GM21390 (cell line): ENCODE data around the gene TBC1D22A.

Experiments
- ATAC-seq: cut with Tn5 transposase; IDR thresholded peaks from one replicate; pipeline ENCODE4 v1.9.1; 2021; ENCODE audit not compliant: unreplicated experiment

The TBC1D22A gene

DNA sequence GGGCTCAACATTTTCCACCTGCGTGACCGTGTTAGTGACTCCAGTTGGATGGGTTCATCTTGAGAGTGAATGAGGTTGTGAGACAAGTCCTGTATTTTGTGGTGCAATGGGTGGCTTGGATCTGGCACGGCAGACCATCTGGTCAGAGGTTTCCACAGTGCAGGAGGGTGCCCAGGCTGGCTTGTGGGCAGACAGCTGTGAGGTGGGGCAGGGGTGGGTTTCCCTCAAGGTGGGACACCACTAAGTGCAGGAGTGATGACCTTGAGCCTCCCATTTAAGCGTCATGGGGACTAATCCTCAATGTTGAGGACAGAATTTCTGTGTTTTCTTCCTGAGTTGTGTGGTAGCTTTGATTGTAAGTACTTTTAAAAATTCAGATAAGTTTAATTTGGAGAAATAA, 220.6 kb downstream of the TBC1D22A start:
- no peak for ATAC-seq

DNA sequence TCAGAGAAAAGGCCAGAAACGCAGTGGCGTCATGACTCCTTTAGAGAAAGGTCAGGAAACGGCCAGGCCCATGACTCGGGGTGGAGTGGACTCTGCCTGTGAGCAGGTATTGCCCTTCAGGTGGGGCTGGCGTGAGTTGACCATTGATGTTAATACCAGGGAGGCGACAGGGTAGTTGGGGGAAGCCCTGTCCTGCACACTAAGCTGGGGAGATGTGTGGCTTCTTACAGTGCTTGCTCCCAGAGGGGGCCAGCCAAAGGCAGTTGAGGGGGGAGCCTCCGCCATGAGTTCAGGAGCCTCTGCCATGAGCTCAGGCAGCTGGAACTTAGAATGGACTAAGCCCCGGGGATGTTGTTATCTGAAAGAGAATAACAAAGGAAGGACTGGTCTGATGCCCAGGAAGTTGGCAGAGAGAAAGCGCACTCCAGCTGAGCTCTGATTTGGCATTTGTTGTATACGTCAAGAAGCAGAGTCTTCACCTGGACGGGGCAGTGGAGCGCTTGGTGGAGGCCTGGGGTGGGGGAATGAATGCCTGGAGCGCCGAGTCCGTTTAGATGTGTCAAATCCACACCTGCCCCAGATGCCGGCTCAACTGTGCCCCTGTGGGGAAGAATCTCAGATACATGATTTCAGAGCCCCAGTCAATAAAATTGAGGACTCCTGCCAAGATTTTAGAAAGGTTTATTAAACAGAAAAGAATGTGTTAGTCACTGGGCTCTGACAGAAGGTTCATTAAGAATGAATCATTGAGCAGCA, 222.5 kb downstream of the TBC1D22A start:
- no peak for ATAC-seq

DNA sequence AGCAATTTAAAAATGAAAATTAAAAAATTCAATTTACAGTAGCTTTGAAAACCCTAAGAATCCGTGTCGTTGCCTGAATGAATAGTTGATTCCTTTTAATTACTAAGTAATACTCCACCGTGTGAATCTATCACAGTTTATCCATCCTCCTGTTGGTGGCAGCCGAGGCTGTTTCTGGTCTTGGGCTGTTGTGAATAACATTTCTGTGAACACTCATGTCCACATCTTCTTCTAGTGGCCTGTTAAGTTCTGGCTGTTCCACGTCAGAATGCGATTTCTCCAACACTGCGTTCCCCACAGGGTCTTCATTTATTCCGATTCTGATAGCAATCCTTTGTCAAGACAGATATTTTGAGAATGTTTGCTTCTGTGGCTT, 223.0 kb downstream of the TBC1D22A start:
- ATAC-seq: no peak

DNA sequence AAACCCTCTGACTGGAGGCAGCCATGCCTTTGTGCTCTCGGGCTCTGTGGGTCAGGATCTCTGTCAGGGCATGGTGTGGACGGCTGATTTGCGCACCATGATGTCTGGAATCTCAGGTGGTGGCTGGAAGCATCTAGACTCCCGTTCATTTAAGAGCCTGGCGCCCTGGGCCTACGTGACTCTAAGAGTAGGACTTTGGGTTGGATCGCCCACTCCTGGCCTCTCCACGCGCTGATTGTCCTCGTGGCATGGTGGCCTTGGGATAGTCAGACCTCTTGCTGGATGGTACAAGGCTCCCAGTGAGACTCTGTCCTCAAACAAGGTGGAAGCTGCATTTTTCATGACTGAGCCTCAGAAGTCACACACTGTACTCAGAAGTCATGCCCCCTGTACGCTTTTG, 224.3 kb downstream of the TBC1D22A start:
- ATAC-seq: no peak

DNA sequence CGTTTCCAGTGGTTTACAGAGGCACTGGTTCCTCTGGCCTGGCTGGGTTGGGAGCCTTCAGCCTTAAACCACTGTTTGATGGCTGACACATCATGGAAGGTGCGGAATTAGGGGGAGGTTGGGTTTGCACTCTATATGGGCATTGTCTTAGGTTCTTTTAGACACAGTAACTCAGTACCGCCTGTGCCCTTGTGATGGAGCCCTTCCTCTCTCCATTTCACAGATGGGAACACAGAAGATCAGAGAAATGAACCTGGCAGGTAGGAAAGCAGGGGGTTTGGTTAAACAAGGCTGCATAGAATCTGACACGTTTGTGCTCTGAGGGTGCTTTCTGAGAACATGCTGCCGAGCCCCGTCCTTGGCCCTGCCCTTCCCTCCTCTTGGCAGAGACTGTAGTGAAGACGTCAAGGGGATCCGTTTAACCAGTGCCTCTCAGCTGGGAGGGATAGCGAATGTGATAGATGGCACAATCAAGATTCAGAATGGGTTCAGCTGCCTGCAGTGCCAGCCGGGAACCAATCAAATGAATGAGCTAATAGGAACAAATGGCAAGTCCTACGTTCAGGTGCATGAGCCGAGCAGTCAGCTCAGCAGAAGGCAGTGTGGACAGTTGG, 228.6 kb downstream of the TBC1D22A start:
- ATAC-seq: no peak

DNA sequence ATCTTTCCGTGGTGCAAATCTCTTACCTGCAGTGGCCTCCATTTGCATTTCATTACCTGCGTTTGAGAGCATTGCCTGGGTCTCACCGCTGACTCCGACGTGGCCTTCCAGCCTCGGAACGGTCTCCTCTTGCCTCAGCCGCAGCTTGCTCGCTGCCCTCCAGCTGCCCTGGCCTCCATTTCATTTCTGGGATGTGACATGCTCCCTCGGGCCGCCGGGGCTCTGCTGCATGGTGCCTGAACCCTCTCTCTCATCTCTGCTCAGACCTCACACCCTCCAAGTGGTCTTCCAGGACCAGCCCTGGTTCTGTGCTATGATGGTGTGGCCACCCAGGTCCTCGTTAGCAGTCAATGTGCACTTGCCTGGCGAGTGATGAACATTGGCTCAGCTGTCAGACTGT, 229.2 kb downstream of the TBC1D22A start:
- no peak for ATAC-seq

DNA sequence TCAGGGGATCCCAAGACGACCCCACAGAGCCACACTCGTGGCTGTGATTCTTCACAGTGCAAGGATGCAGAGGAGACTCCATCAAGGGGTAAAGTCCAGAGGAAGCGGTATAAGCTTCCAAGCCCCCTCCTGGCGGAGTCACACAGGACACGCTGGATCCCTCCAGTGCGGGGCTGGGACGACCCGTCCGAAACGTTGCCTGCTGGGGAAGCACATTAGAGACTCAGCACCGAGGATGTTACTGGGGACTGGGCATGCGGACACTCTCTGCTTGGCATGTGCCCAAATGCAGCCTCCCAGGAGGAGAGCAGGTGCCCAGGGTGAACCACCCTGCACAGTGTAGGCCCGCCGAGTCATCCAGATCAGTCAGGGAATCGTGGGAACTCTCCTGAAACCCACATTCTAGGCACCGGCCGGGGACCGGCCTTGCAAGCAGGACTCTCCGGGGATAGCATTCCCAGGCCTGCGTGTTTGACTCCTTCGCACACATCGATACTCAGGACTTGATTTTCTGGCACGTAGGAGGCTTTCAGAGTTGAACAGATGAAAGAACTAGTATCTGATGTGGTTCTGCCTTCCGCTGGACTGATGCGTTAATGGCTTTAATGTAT, 229.8 kb downstream of the TBC1D22A start:
- no peak for ATAC-seq

DNA sequence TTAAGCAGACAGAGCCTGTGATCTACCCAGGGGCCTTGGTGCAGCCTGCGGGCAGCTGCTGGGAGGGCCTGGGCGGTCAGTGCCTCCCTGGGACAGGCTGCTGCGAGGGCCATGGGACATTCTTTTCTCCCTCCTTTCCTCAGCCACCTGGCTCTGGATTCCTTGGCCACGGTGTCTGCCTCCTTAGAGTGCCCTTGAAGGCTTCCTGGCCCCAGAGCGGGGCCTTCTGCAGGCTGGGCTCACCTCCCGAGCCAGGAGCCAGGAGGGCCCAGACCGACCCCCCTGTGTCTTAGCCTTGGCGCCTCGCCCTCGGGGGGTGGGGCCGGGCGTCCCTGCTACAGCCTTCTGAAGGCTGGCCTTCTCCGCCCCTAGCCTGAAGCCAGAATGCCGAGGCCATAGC, 231.2 kb downstream of the TBC1D22A start:
- ATAC-seq: no peak

DNA sequence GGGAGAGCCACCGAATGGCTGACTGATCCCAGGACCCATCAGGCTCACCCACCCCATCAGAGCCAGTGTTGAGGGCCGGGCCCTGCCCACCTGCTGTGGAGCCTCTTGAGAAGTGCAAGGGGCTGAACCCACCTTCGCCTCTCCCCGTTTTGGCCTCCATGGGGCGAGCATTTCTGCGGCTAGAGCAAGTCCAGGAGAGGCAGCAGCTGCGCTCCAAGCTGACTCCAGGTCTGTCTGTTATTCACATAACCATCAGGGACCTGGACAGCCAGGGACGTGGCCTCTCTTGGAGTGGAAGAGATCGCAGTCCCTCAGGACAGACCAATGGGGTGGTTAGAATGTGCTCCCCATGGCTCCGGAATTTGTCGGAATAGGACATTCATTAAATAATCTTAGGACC, 231.8 kb downstream of the TBC1D22A start:
- ATAC-seq: no peak

DNA sequence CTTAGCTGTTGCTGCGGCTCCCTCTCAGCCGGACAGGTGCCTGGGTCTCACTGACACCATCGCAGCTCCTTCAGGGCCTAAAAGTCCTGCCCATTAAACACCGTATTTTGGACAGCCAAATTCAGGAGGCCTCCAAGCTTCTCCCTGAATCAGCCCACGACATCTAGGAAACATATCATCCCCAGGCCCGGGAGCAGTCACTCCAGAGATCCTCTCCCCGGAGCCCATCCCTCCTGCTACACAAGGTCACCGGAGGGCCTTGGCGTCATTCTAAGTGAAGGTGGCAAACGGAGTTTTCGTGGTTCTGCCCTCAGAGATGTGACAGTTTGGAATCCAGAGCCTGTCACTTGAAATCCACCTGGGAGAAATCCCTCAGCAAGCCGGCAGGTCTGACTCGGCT, 232.5 kb downstream of the TBC1D22A start:
- no peak for ATAC-seq

DNA sequence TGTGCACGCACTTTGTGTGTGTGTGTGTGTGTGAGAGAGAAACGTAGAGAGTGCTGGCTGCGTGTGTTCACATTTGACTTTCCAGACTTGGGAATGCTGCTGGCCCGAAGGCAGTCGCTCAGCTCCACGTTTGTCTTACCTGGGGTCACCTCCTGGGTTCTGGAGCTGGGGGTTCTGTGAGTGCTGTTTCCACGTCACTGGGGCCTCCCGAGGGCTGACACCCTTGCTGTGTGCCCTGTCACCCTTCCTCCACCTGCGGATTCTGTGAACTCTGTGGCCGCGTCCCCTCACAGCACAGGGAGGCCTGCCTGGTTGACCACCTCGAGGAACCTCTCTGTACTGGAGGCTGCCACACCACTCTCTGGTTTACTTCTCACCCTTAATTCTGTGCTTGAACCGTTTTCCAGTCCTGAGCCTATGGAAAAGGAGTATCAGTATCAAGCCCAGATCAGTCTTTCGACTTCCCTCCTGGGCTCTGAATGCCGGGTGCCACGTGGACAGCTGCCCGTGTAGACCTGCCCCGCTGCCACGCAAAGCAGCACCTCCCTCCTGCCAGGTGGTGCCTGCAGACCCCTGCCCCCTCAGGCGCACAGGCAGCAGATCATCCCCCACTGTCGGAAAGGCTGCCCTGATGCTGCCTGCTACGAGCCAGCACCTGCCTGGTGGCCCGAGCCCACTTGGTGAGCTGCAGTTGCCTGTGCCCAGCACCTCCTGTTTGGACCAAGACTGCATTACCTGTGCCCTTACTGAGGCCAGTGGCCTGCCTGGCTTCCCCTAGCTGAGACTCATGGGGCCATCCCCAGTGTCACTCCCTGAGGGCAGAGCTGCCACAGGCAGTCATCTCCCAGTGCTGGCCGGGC, 233.3 kb downstream of the TBC1D22A start:
- ATAC-seq: no peak

DNA sequence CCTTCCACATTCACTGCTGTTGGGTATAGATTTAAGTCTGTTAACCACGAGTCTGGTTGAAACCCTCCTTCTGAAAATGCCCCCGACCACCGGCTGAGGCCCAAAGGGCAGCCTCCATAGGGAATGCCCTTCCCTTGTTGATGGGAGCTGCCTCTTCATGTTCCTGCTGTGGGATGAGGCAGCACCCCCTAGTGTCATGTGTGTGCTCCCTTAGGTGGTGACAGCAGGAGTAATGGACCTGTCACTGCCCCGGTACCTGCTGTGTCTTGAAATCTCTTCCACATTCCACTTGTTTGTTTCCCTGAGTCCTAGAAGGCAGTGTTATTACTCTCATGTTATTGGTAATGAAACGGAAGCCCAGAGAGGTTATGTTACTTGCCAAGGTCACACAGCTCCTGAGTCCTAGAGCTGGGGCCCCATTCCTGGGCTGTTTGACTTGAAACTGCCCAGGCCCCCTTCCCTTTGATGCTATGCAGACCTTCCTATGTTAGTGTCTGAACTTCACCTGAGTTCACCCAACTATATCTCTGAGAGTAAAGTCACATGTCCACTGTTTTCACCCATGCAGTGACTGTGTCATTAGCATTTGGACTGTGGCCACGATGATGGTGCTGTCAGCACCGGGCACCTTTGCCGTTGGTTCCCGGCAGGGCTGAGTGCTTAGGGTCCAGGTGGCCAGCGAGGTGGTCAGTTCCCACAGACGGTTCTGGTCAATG, 234.3 kb downstream of the TBC1D22A start:
- no peak for ATAC-seq

DNA sequence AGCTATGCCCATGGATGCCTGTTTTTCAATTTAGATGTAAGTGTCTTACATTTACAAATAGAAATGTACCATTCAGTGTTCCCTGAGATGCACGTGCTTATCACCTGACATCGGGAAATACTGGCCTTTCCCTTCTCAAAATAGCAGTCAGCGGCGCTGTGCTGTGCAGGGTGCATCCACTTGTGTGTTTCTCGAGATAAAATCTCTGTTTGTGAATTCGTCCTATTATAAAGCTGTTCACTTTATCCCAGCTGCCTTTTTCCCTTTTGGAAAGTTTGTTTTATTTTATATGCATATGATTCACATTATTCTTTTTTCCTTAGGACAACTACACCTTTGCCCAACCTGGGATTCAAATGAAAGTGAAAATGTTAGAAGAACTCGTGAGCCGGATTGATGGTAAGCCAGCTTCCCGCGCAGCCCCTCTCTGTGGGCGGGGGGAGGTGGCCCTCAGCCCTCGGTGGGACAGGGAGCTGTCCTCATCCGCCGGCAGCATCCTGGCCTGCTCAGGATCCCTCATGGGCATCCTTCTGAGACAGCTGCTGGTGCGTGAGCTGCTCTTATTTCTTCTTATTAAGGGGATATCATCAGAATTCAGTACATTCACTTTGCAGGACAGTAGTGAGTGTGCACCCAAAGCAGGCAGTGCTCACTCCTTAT, 235.0 kb downstream of the TBC1D22A start:
- no peak for ATAC-seq

DNA sequence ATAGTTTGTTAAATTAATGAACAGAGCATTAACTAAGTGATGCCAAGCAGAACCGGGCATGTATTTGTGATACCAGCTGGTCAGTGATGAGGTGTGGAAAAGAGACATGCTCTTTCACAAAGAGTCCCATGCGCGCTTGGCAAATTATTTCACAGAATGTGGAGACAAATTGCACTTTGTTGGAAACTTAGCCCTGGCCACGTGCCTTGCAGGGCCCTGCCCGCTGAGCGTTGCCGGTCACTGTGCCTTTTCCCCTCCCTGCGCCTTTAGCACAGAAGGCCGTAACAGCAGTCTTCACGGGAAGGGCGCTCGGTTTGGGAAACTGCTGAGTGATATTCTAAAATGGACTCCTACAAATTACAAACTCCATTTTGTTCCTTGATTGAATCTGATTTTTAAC, 235.9 kb downstream of the TBC1D22A start:
- no peak for ATAC-seq

DNA sequence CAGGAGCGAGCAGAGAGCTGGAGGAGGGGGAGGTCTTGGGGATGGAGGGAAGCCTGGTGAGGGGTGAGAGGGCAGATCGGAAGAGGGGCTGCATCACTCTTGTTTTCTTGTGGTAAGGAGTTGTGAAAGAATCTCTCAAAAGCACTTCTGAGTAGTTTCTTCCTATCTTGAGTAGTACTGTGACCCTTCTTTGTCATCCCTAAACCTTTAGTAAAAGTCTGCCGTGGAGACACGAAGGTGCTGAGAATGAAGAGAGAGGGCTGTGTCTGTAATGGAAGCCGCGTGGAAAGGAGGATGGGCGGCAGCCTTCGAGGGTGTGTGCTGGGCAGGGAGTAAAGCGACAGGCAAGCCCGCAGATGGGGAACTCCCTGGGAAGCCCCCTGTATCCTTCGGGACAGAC, 237.8 kb downstream of the TBC1D22A start:
- no peak for ATAC-seq

DNA sequence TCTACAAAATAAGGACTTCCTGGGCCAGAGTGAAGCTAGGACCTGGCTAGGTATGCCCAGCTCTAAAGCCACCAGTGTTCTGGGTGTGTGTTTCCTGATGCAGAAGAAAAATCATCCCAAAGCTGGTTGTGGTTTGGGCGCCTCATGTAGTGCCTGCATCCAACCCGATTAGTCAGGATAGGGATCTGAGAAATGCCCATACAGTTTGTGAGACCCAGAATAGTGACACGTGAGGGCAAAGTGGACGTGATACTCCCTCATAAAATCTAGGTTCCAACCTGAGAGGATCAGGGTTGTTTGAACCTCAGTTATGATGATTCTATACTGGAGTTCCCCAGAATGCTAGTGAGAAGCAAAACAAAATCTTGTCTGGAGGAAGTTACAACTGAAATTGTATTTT, 238.4 kb downstream of the TBC1D22A start:
- no peak for ATAC-seq

DNA sequence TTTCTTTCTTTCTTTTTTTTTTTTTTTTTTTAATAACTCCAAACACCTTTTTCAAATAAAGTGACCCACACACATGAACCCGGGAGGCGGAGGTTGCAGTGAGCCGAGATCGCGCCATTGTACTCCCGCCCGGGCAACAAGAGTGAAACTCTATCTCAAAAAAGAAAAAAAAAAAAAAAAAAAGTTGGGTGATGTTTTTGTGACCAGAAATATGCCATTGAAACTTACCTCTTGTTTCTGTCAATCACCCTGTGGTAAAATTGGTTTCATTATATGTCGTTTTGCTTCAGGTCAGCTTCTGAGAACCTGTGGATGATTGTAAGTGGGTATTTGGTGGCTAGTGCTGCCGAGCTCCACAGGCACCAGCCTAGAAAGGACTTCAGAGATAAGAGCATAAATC, 238.8 kb downstream of the TBC1D22A start:
- no peak for ATAC-seq

DNA sequence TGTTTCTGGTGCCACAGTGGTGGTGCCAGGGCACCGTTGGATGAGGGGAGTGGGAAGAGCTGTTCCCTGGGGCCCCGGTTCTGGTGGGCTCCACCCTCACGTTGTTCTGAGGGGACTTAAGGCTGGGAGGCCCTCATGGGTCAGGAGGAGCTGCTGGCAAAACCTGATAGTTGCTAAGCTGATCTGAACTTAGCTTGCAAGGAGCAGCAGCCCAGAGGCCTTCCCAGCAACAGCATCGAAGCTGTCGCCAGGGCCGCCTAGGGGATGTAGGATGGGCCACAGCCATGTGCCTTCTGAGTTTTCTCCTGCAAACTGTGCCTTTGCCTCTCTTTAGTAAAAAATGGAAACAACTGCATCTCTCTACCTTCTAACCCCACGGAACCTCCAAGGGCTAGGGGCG, 240.2 kb downstream of the TBC1D22A start:
- ATAC-seq: no peak

DNA sequence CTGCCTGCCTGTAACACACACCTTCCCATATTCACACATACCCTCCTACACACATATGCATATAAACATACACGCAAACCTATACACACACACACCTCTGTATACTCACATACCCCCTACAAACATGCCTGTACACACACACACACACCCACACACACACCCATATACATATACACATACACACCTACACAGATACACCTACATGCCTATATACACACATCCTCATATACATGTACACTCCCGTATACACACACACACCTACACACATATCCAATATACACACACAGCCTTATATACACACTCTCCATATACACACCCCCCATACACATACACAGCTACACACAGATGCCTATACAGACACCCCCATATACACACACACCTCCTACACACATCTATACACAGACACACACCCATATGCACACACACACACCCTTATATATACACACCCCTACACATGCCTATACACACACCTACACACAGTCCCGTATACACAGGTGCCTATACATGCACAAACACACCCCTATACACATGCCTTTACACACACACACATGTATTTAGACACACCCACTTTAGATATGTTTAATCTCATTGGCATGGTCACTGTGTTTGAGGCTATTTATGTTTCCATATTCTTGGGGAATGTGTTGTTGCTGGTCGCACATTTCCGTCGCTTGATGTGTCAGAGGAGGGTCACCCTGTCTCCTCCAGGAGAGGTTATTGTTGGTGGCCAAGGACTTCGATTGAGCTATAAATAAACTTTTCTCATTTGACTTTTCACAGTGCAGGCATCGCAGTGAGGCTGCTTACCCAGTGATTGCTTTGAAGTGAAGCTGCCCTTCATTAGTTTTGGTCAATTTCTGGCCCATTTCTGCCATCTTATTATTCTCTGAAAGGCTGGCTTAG, 243.3 kb downstream of the TBC1D22A start:
- ATAC-seq: no peak
